Fibroblast of villous mesenchyme (primary cell): Measurements from ENCODE around the gene RGS6. TPM values are rescaled to one million over a fixed set of nuclear protein-coding genes. Genes with fewer than 3 reads are reported as not detected.

Experiments
- DNase-seq: peaks from one replicate; pipeline ENCODE4 v3.0.0-alpha.2; 2010; ENCODE audit warnings: low read depth
- H3K4me3 ChIP-seq: 2 replicates; pipeline ENCODE4 v1.5.1; 2011; ENCODE audit warnings: low read depth, mild to moderate bottlenecking, low read length
- total RNA-seq: library from RNA; depleted of rRNA; stranded (reverse); fragments of >200 nt; gene quantifications from 2 replicates; pipeline ENCODE4 v1.2.3, GENCODE V29; 2012
- TF ChIP-seq, protein P1 (sequence below): IDR thresholded peaks from 2 replicates; pipeline ENCODE4 v1.5.1; 2012; ENCODE audit warnings: low read depth, mild to moderate bottlenecking, low read length; ENCODE audit not compliant: insufficient read depth

The RGS6 gene
- total RNA-seq, 1 donor = not detected

DNA sequence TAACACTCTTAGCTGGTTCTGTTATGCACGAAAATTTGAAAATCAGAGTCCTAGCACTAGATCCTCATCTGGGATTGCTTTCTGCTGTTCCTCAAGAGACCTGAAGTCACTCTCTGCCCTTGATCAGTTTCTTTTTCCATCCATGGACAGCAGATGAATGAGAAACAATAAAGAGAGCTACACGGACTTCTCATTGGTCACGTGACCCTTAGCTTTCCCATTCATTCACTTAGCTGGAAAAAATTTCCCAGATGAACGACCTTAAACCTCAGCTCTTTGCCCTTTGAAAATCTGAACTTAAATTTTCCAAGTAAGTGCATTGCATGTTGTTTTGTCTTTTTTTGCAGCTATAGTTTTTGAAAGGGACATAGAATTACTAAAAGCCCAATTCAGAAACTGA lies 27.2 kb upstream of the RGS6 start:
- no peak overlapping the region for H3K4me3 ChIP-seq
- DNase-seq = no peak
- TF ChIP-seq, protein P1, sequence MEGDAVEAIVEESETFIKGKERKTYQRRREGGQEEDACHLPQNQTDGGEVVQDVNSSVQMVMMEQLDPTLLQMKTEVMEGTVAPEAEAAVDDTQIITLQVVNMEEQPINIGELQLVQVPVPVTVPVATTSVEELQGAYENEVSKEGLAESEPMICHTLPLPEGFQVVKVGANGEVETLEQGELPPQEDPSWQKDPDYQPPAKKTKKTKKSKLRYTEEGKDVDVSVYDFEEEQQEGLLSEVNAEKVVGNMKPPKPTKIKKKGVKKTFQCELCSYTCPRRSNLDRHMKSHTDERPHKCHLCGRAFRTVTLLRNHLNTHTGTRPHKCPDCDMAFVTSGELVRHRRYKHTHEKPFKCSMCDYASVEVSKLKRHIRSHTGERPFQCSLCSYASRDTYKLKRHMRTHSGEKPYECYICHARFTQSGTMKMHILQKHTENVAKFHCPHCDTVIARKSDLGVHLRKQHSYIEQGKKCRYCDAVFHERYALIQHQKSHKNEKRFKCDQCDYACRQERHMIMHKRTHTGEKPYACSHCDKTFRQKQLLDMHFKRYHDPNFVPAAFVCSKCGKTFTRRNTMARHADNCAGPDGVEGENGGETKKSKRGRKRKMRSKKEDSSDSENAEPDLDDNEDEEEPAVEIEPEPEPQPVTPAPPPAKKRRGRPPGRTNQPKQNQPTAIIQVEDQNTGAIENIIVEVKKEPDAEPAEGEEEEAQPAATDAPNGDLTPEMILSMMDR = no peak

DNA sequence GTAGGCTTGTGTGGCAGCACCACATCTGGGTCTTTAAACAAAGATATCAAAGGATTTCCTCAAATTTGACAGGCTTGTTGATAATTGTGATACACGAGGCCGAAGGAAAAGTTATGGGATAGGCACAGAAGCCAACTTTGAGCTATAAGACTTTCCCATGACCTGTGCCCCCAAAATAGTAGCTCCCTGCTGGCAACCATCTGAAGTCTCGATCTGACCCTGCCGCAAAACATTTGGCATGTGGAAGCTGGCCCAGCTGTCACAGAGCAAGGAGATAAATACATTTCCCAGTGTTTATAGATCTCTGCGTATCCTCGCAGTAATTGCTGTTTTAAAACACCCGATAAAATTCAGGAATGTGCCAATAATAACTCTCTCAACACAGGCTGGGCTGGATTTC lies 26.4 kb upstream of the RGS6 start:
- H3K4me3 ChIP-seq = no peak overlapping the region
- TF ChIP-seq, protein P1 = no peak
- peak; percentile 22 for DNase-seq

DNA sequence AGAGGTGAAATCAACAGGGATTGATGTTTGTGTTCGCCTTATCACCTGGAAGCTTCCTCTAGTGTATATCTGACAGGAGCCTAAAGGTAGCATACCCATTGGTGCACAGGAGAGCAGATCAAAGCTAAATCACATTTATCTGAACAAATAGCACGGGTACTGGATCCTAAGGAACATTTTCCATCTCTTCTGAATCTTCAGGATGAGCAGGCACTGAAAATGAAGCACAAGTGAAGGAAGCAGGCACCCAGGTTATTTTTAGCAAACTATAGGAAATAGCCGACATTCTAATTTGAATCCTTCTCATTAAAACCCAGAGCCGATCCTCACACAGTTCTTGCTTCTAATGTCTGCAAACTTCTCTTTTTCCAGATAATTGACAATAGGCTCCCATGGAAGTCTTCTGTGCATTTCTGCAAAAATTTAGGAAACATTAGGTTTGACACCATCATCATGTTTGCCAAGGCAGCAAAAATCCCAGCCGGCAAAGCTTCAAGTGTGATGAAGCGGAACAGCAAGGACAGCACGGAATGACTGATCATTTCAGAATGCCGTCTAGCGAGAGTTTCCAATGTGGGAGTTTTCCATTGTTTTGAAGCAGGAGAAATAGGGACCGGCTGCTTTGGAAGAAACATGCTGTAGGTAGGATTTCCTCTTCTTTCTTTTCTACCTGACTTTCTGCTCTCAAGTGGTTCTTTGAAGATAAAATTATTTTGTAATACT lies 24.3 kb upstream of the RGS6 start:
- DNase-seq = no peak
- TF ChIP-seq, protein P1 = no peak
- H3K4me3 ChIP-seq = no peak overlapping the region

DNA sequence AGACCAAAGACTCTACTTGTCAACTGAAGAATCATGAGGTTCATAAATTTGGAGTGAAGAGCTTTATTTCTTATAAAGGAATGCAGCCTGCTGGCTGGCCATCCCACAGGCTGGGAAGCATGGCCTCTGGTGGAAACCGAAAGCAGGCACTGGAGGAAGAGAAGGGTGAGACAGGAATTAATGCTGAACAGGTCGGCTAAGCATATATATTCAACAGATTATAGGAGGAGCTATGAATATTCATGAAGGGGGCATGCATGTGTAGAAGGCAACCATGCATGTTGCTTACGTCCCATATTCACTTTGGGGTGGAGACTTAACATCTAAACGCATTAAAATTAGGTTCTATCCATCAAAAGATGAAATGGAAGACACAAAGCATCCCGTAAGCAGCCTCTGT lies 20.6 kb upstream of the RGS6 start:
- TF ChIP-seq, protein P1 = no peak
- no peak overlapping the region for H3K4me3 ChIP-seq
- DNase-seq = no peak

DNA sequence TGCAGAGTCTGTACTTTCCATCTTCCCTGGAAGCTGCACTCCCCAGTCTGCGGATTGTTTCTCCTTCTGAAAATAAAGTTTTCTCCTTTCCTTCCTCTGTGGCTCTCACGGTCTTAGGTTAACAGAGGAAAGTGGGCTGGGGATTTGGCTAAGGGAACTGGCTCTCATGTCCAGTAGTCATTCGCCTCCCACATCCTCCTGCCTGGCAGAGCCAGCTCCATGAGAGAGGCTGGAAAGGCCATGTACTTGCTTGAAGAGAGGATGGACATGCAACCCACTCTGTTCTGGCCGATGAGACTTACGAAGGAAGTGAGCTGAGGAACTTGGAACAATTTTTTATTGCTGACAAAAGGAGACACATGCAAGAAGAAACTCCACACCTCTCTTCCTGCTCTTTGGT lies 18.9 kb upstream of the RGS6 start:
- H3K4me3 ChIP-seq = no peak overlapping the region
- TF ChIP-seq, protein P1 = no peak
- DNase-seq = no peak

DNA sequence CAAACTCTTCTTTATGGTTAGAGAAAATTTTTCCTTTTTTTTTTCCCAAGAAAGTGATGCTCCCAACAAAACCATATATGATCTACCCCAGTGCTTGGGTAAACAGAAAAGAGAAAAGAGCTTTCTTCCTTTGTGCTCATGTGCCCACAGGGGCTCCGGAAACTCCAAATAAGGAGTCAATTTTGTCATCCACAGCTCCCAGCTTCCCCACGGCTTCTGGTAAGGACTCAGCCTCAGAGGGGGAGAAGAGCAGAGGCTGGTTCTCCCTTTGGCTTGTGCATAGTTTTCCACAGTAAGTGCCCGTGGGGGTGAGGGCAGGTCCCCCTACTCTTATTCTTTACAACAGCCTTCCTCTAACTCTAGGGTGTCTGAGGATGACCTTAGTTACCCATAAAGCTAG lies 13.3 kb upstream of the RGS6 start:
- TF ChIP-seq, protein P1 = no peak
- no peak for DNase-seq
- no peak overlapping the region for H3K4me3 ChIP-seq

DNA sequence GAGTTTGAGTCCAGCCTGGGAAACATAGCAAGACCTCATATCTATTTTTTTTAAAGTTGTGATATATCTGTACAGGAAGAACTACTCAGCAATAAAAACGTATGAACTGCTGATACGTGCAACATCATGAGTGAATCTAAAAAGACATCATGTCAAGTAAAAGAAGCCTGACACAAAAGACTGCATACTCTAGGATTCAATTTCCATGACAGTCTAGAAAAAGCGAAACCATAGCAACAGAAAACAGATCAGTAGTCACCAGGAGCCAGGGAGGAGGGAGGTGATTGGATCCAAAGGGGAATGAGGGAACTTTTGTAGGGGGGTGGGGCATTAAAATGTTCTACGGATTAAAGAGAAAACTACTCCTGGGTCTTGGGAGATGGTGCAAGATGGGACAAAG lies 8.7 kb upstream of the RGS6 start:
- TF ChIP-seq, protein P1 = no peak
- DNase-seq = no peak
- no peak overlapping the region for H3K4me3 ChIP-seq
